H9 (cell line): ENCODE results near the gene NPB. TPM values are rescaled to one million over a fixed set of nuclear protein-coding genes. Genes with fewer than 3 reads are reported as not detected.

ENCODE experiments used
- DNase-seq: peaks from one replicate; pipeline ENCODE4 v3.0.0-alpha.2; 2017
- H2AFZ ChIP-seq: one replicate; pipeline ENCODE4 v1.6.1; 2013; ENCODE audit warnings: mild to moderate bottlenecking, low read length, control low read depth, moderate library complexity
- H2AK5ac ChIP-seq: 2 replicates; pipeline ENCODE4 v1.6.1; 2013; ENCODE audit warnings: low read length, control low read depth, mixed read lengths; ENCODE audit not compliant: insufficient read length
- H2BK120ac ChIP-seq: one replicate; pipeline ENCODE4 v1.6.1; 2013; ENCODE audit warnings: low read depth, mild to moderate bottlenecking, low read length, control low read depth, inconsistent platforms; ENCODE audit not compliant: poor library complexity, severe bottlenecking
- H2BK12ac ChIP-seq: 2 replicates; pipeline ENCODE4 v1.6.1; 2013; ENCODE audit warnings: low read length, control low read depth, mixed read lengths, low read depth; ENCODE audit not compliant: insufficient read length
- H2BK15ac ChIP-seq: 2 replicates; pipeline ENCODE4 v1.6.1; 2013; ENCODE audit warnings: low read depth, low read length, control low read depth
- H2BK20ac ChIP-seq: one replicate; pipeline ENCODE4 v1.6.1; 2013; ENCODE audit warnings: low read depth, mild to moderate bottlenecking, low read length, control low read depth, inconsistent platforms; ENCODE audit not compliant: poor library complexity, severe bottlenecking
- H2BK5ac ChIP-seq: 2 replicates; pipeline ENCODE4 v1.6.1; 2013; ENCODE audit warnings: low read length, control low read depth, mixed read lengths; ENCODE audit not compliant: insufficient read length
- H3K14ac ChIP-seq: 2 replicates; pipeline ENCODE4 v1.6.1; 2013; ENCODE audit warnings: low read length, control low read depth; ENCODE audit not compliant: insufficient read depth
- H3K18ac ChIP-seq: 2 replicates; pipeline ENCODE4 v1.6.1; 2013; ENCODE audit warnings: low read depth, mild to moderate bottlenecking, mixed read lengths, low read length, control low read depth; ENCODE audit not compliant: insufficient read length
- H3K23ac ChIP-seq: 2 replicates; pipeline ENCODE4 v1.6.1; 2013; ENCODE audit warnings: low read length, control low read depth, mixed read lengths, low read depth; ENCODE audit not compliant: insufficient read length
- H3K23me2 ChIP-seq: 2 replicates; pipeline ENCODE4 v1.6.1; 2013; ENCODE audit warnings: low read depth, mild to moderate bottlenecking, mixed read lengths, low read length, control low read depth; ENCODE audit not compliant: insufficient read length, poor library complexity, severe bottlenecking
- H3K27ac ChIP-seq: 2 replicates; pipeline ENCODE4 v1.5.1; 2013; ENCODE audit warnings: low read length, control low read depth, mixed read lengths, low read depth; ENCODE audit not compliant: insufficient read length
- H3K27me3 ChIP-seq: 2 replicates; pipeline ENCODE4 v1.6.1; 2013; ENCODE audit warnings: low read length, control low read depth, inconsistent platforms; ENCODE audit not compliant: insufficient read depth
- H3K4ac ChIP-seq: 2 replicates; pipeline ENCODE4 v1.6.1; 2013; ENCODE audit warnings: low read depth, mild to moderate bottlenecking, control low read depth, inconsistent platforms, low read length, moderate library complexity
- H3K4me1 ChIP-seq: 2 replicates; pipeline ENCODE4 v1.6.1; 2013; ENCODE audit warnings: low read length, control low read depth, inconsistent platforms; ENCODE audit not compliant: insufficient read depth
- H3K4me2 ChIP-seq: 2 replicates; pipeline ENCODE4 v1.6.1; 2013; ENCODE audit warnings: low read length, control low read depth, mixed read lengths; ENCODE audit not compliant: insufficient read length, insufficient read depth
- H3K56ac ChIP-seq: 2 replicates; pipeline ENCODE4 v1.6.1; 2013; ENCODE audit warnings: low read depth, mild to moderate bottlenecking, mixed read lengths, low read length, control low read depth; ENCODE audit not compliant: insufficient read length
- H3K79me1 ChIP-seq: 2 replicates; pipeline ENCODE4 v1.6.1; 2013; ENCODE audit warnings: low read depth, mild to moderate bottlenecking, moderate library complexity, low read length, control low read depth, inconsistent platforms; ENCODE audit not compliant: insufficient read depth, poor library complexity, severe bottlenecking
- H3K79me2 ChIP-seq: 2 replicates; pipeline ENCODE4 v1.6.1; 2013; ENCODE audit warnings: low read length, control low read depth, inconsistent platforms; ENCODE audit not compliant: insufficient read depth
- H3K9ac ChIP-seq: 2 replicates; pipeline ENCODE4 v1.6.1; 2013; ENCODE audit warnings: low read length, control low read depth, mixed read lengths; ENCODE audit not compliant: insufficient read length; ENCODE audit errors: extremely low read depth
- H3K9me3 ChIP-seq: one replicate; pipeline ENCODE4 v1.6.1; 2013; ENCODE audit warnings: low read depth, low read length, inconsistent platforms; ENCODE audit not compliant: control insufficient read depth
- H3T11ph ChIP-seq: one replicate; pipeline ENCODE4 v1.6.1; 2013; ENCODE audit warnings: mild to moderate bottlenecking, low read length, control low read depth, inconsistent platforms
- H4K20me1 ChIP-seq: one replicate; pipeline ENCODE4 v1.6.1; 2013; ENCODE audit not compliant: control insufficient read depth, insufficient read length, insufficient read depth
- H4K5ac ChIP-seq: 2 replicates; pipeline ENCODE4 v1.6.1; 2013; ENCODE audit warnings: low read depth, mild to moderate bottlenecking, mixed read lengths, low read length, control low read depth; ENCODE audit not compliant: insufficient read length
- H4K8ac ChIP-seq: replicated peaks from 2 replicates; pipeline ENCODE4 v1.6.1; 2013; ENCODE audit warnings: low read length, control low read depth, mixed read lengths, low read depth; ENCODE audit not compliant: insufficient read length
- H4K91ac ChIP-seq: 2 replicates; pipeline ENCODE4 v1.6.1; 2013; ENCODE audit warnings: low read depth, mild to moderate bottlenecking, moderate library complexity, mixed read lengths, low read length, control low read depth; ENCODE audit not compliant: insufficient read length
- H3K27ac Mint-ChIP-seq, 3 experiments: 2 replicates in 2 of 3; 3 replicates in 1 of 3; pipeline ENCODE4 v1.8.0; 2020 to 2021; ENCODE audit warnings: mixed read lengths in 3 of 3, mild to moderate bottlenecking in 1 of 3, moderate library complexity in 1 of 3
- H3K27me3 Mint-ChIP-seq: 2 replicates; pipeline ENCODE4 v1.8.0; 2021; ENCODE audit warnings: low read depth, mild to moderate bottlenecking, moderate library complexity, mixed read lengths
- H3K36me3 Mint-ChIP-seq, 3 experiments: 2 replicates in 2 of 3; 3 replicates in 1 of 3; pipeline ENCODE4 v1.8.0; 2020 to 2021; ENCODE audit warnings: low read depth in 3 of 3, mixed read lengths in 3 of 3; ENCODE audit not compliant: insufficient read depth in 1 of 3
- H3K4me1 Mint-ChIP-seq, 2 experiments: 2 replicates each; pipeline ENCODE4 v1.8.0; 2020; ENCODE audit warnings: mixed read lengths in 2 of 2
- H3K4me3 Mint-ChIP-seq, 2 experiments: 2 replicates in 1 of 2; 3 replicates in 1 of 2; pipeline ENCODE4 v1.8.0; 2020 to 2021; ENCODE audit warnings: mild to moderate bottlenecking in 2 of 2, mixed read lengths in 2 of 2, moderate library complexity in 1 of 2
- H3K9me3 Mint-ChIP-seq, 2 experiments: 2 replicates in 1 of 2; 3 replicates in 1 of 2; pipeline ENCODE4 v1.8.0; 2020; ENCODE audit warnings: mild to moderate bottlenecking in 2 of 2, mixed read lengths in 2 of 2, moderate library complexity in 1 of 2
- WGBS: extraction: QIAGEN DNeasy Blood & Tissue Kit; methylation state at CpG from one replicate; pipeline ENCODE4 v1.1.7; 2013; ENCODE audit warnings: missing lambda C conversion rate, low lambda C conversion rate, mixed read lengths; ENCODE audit not compliant: insufficient read length; ENCODE audit errors: extremely low coverage; 5-methylcytosine and 5-hydroxymethylcytosine counted together
- total RNA-seq: library from RNA; stranded (reverse); gene quantifications from 2 replicates; pipeline ENCODE4 v1.2.1, GENCODE V29; 2021
- TF ChIP-seq, protein P1 (sequence below): fragments of 200-600 bp; sonication (generic); conservative IDR thresholded peaks from 3 replicates; pipeline ENCODE4 v1.8.0; 2021; ENCODE audit warnings: antibody characterized with exemption, mild to moderate bottlenecking

NPB gene
- total RNA-seq, 1 experiment from 2014 or later, result 2.1 TPM

DNA sequence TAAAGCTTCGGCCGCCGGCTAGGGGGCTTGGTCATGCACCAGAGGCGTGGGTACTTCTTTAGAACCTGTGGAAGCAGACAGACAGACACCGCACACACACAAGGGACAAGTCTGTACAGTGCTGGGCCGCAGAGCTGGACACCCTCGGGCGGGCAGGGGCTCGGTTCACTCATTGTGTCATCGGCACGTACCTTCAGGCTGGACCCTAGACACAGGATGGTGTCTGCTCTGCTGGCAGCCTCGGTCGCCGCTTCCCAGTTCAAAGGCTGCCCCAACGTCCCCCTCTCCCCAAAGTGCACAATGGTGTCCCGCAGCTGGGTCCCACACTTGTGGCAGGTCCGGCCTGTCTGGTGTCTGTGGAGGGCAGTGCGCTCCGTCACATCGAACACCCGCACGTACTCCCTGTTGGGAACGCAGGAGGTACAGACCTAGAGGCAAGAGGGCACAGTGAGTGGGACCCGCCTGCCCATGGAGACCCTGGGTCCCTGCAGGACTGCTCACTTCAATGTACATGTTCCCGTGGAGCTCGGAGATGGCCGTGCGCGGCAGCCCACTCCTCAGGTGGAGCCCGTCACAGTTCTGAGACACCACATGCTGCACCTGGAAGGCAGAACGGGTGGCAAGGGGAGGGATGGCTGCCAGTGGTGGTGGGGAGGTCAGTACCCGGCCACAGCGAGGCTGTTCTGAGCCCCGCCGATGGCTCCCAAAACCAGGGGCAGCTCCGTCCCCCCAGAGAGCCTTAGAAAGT is 12.2 kb downstream of the NPB start:
- H3K36me3 Mint-ChIP-seq, result peaks cover 17 to 40% (median 38%) of the 10 kb centered on the region in 3 experiments; a peak in 6 of 7 replicates
- Histone ChIP-seq H3K23me2 (peaks cover 11% of the 10 kb centered on the region), H3K9me3 (no peaks in the 10 kb centered on the region), H4K91ac (no peak overlapping the region), H3K14ac (no peak overlapping the region), H3K23ac (no peak overlapping the region), H2AK5ac (no peak overlapping the region), H4K5ac (no peak overlapping the region), H3K27ac (no peak overlapping the region), H2BK20ac (no peak overlapping the region), H4K8ac (no peak overlapping the region), H3K4me2 (no peak overlapping the region), H2BK15ac (no peak overlapping the region), H4K20me1 (no peaks in the 10 kb centered on the region), H2AFZ (no peak overlapping the region), H3K27me3 (no peaks in the 10 kb centered on the region), H3K9ac (no peak overlapping the region), H3K79me1 (no peaks in the 10 kb centered on the region), H3K79me2 (no peaks in the 10 kb centered on the region; the same call in 1 of the 2 replicates), H3K4me1 (no peaks in the 10 kb centered on the region), H2BK120ac (no peak overlapping the region), H3T11ph (no peak overlapping the region), H3K56ac (no peak overlapping the region), H2BK5ac (no peak overlapping the region), H3K4ac (no peak overlapping the region), H2BK12ac (no peak overlapping the region), H3K18ac (no peak overlapping the region)
- H3K9me3 Mint-ChIP-seq, result no peaks in the 10 kb centered on the region; a peak in 1 of 5 replicates
- DNase-seq, result no peak
- H3K4me1 Mint-ChIP-seq, result peaks cover 11 to 16% of the 10 kb centered on the region in 2 experiments
- H3K27ac Mint-ChIP-seq, result no peak overlapping the region
- TF ChIP-seq, protein P1, sequence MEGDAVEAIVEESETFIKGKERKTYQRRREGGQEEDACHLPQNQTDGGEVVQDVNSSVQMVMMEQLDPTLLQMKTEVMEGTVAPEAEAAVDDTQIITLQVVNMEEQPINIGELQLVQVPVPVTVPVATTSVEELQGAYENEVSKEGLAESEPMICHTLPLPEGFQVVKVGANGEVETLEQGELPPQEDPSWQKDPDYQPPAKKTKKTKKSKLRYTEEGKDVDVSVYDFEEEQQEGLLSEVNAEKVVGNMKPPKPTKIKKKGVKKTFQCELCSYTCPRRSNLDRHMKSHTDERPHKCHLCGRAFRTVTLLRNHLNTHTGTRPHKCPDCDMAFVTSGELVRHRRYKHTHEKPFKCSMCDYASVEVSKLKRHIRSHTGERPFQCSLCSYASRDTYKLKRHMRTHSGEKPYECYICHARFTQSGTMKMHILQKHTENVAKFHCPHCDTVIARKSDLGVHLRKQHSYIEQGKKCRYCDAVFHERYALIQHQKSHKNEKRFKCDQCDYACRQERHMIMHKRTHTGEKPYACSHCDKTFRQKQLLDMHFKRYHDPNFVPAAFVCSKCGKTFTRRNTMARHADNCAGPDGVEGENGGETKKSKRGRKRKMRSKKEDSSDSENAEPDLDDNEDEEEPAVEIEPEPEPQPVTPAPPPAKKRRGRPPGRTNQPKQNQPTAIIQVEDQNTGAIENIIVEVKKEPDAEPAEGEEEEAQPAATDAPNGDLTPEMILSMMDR, result no peak
- no peaks in the 10 kb centered on the region for H3K27me3 Mint-ChIP-seq
- no peak overlapping the region for H3K4me3 Mint-ChIP-seq
- WGBS, result no CpG with 5 or more reads among the region's 36 CpGs
